Natural killer cell (primary cell): ENCODE measurements around the gene SLC16A2. TPM values are rescaled to one million over a fixed set of nuclear protein-coding genes. Genes with fewer than 3 reads are reported as not detected.

ENCODE experiments used
- ATAC-seq, 3 donors: fragments of 150-1000 bp in 2 of 3; fragments of 200-7000 bp in 1 of 3; cut with Tn5 transposase; 1 replicate in 1 of 3; 2 replicates in 2 of 3; pipeline ENCODE4 v1.10.0; 2021; ENCODE audit warnings: mild to moderate bottlenecking in 2 of 3, moderate library complexity in 2 of 3
- DNase-seq, 2 donors: peaks; one replicate each; pipeline versions ENCODE4 v3.0.0 to v3.0.0-alpha.2; 2013 to 2021; ENCODE audit warnings: mixed read lengths in 1 of 2
- H3K27ac ChIP-seq: one replicate; pipeline ENCODE4 v1.5.1; 2013; ENCODE audit warnings: mild to moderate bottlenecking, low read length
- H3K27me3 ChIP-seq: one replicate; pipeline ENCODE4 v1.6.1; 2013; ENCODE audit warnings: low read length; ENCODE audit not compliant: control insufficient read depth, insufficient read depth
- H3K36me3 ChIP-seq: one replicate; pipeline ENCODE4 v1.6.1; 2013; ENCODE audit warnings: low read length; ENCODE audit not compliant: control insufficient read depth, insufficient read depth
- H3K4me1 ChIP-seq: one replicate; pipeline ENCODE4 v1.6.1; 2013; ENCODE audit warnings: low read length; ENCODE audit not compliant: control insufficient read depth, insufficient read depth
- H3K4me3 ChIP-seq: one replicate; pipeline ENCODE4 v1.5.1; 2013; ENCODE audit warnings: low read length
- H3K9me3 ChIP-seq: one replicate; pipeline ENCODE4 v1.6.1; 2013; ENCODE audit warnings: low read length; ENCODE audit not compliant: control insufficient read depth, insufficient read depth
- H3K27ac Mint-ChIP-seq, 2 donors: one replicate each; pipeline ENCODE4 v1.8.0; 2022; ENCODE audit warnings: mild to moderate bottlenecking in 2 of 2, mixed read lengths in 2 of 2, moderate library complexity in 1 of 2
- H3K27me3 Mint-ChIP-seq, 2 donors: one replicate each; pipeline ENCODE4 v1.8.0; 2022; ENCODE audit warnings: low read depth in 2 of 2, mixed read lengths in 2 of 2
- H3K36me3 Mint-ChIP-seq: one replicate; pipeline ENCODE4 v1.8.0; 2022; ENCODE audit warnings: mixed read lengths
- H3K4me1 Mint-ChIP-seq, 2 donors: one replicate each; pipeline ENCODE4 v1.8.0; 2022; ENCODE audit warnings: mixed read lengths in 2 of 2
- H3K4me3 Mint-ChIP-seq: one replicate; pipeline ENCODE4 v1.8.0; 2022; ENCODE audit warnings: mild to moderate bottlenecking, moderate library complexity, mixed read lengths
- H3K9me3 Mint-ChIP-seq, 2 donors: one replicate each; pipeline ENCODE4 v1.8.0; 2022; ENCODE audit warnings: mixed read lengths in 2 of 2
- WGBS: methylation state at CpG from one replicate; pipeline ENCODE4 v1.1.7; 2013; ENCODE audit warnings: missing lambda C conversion rate; ENCODE audit not compliant: insufficient coverage; 5-methylcytosine and 5-hydroxymethylcytosine counted together
- intact Hi-C: fragments of 100-400 bp; cut with micrococcal nuclease; formaldehyde crosslinking; loops from one replicate; pipeline ENCODE4 v1.14.2; 2022
- total RNA-seq, 4 donors: library from RNA; stranded (reverse); fragments of 120-200 nt in 1 of 4; gene quantifications; one replicate each; pipeline versions ENCODE4 v1.2.3 to v1.2.4, GENCODE V29; 2013 to 2022
- TF ChIP-seq, protein P1 (sequence below): fragments of 200-600 bp; IDR thresholded peaks from one replicate; pipeline ENCODE4 v1.8.0; 2022; ENCODE audit warnings: antibody characterized with exemption

The SLC16A2 gene
- total RNA-seq, 3 donors from 2014 or later (not counting 1 experiment from before 2014, with no cell fraction given), result not detected

GRCh38 chrX:74520291-74520690 is 99.0 kb downstream of the SLC16A2 start:
- no peaks in the 10 kb centered on the region for H3K9me3 Mint-ChIP-seq
- no peak overlapping the region for H3K4me3 Mint-ChIP-seq
- H3K4me1 Mint-ChIP-seq, result no peaks in the 10 kb centered on the region
- Histone ChIP-seq H3K4me3 (no peak overlapping the region), H3K4me1 (no peaks in the 10 kb centered on the region), H3K36me3 (no peaks in the 10 kb centered on the region), H3K27ac (no peak overlapping the region), H3K27me3 (no peaks in the 10 kb centered on the region), H3K9me3 (no peaks in the 10 kb centered on the region)
- no peaks in the 10 kb centered on the region for H3K36me3 Mint-ChIP-seq
- WGBS, result 92% methylated on average over 3 of the region's 3 CpGs
- ATAC-seq (no peak), DNase-seq (no peak)
- H3K27me3 Mint-ChIP-seq, result peaks cover 0 to 13% of the 10 kb centered on the region in 2 donors
- intact Hi-C loops, result no loop called here
- H3K27ac Mint-ChIP-seq, result no peak overlapping the region
- TF ChIP-seq, protein P1, sequence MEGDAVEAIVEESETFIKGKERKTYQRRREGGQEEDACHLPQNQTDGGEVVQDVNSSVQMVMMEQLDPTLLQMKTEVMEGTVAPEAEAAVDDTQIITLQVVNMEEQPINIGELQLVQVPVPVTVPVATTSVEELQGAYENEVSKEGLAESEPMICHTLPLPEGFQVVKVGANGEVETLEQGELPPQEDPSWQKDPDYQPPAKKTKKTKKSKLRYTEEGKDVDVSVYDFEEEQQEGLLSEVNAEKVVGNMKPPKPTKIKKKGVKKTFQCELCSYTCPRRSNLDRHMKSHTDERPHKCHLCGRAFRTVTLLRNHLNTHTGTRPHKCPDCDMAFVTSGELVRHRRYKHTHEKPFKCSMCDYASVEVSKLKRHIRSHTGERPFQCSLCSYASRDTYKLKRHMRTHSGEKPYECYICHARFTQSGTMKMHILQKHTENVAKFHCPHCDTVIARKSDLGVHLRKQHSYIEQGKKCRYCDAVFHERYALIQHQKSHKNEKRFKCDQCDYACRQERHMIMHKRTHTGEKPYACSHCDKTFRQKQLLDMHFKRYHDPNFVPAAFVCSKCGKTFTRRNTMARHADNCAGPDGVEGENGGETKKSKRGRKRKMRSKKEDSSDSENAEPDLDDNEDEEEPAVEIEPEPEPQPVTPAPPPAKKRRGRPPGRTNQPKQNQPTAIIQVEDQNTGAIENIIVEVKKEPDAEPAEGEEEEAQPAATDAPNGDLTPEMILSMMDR, result no peak

- WGBS, result 95% methylated on average over 4 of the region's 8 CpGs
- peaks cover 0 to 7% of the 10 kb centered on the region in 2 donors for H3K27me3 Mint-ChIP-seq
- H3K4me1 Mint-ChIP-seq, result no peaks in the 10 kb centered on the region
- Histone ChIP-seq H3K36me3 (no peaks in the 10 kb centered on the region), H3K27ac (no peak overlapping the region), H3K27me3 (no peaks in the 10 kb centered on the region), H3K4me1 (no peaks in the 10 kb centered on the region), H3K4me3 (no peak overlapping the region), H3K9me3 (no peaks in the 10 kb centered on the region)
- H3K9me3 Mint-ChIP-seq, result no peaks in the 10 kb centered on the region
- DNase-seq (no peak), ATAC-seq (no peak)
- intact Hi-C loops, result no loop called here
- H3K27ac Mint-ChIP-seq, result no peak overlapping the region
- TF ChIP-seq, protein P1, result no peak
- H3K36me3 Mint-ChIP-seq, result no peaks in the 10 kb centered on the region
- no peak overlapping the region for H3K4me3 Mint-ChIP-seq
Observed at GRCh38 chrX:74520896-74521295, 99.6 kb downstream of the SLC16A2 start.

DNA sequence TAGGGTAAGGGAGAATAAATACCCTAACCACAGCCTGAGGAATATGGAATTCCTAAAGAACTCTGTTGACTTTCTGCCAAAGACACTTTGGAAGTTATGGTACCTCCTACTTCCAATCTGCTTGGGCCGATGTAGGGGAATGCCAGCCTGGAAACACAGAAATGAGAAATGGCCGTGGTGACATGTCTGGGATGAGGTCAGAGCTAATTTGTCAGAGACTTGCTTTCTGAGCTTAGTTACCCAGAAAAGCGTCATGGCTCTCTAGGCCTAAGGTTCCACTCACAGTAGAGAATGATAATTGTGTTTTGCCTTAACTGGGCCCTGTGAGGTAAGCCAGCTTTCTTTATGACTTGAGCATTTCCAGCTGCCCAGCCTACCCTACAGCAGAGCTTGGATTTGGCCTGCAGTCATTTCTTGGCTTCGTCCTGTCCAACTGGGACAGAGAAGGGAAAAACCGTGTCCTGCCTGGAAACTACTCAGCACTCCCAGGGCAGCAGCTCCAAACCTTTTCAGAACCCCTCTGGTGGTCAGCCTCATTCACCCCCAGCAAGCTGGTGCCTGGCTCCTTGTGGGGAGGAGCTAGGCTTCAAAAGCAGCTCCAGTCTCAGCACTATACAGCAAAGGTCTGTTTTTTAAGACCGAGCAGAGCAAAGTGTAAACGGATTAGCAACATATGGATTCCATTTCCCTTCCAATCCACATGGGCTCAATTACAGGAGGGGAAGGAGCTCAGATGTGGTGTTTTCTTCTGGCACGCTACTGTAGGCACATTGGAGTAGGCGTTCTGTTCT is 100.9 kb downstream of the SLC16A2 start:
- Mint-ChIP-seq H3K9me3 (no peaks in the 10 kb centered on the region), H3K4me3 (no peak overlapping the region), H3K4me1 (no peaks in the 10 kb centered on the region), H3K27ac (no peak overlapping the region), H3K27me3 (peaks cover 0 to 7% of the 10 kb centered on the region in 2 donors), H3K36me3 (no peaks in the 10 kb centered on the region)
- WGBS, result 90% methylated on average over 6 of the region's 9 CpGs
- Histone ChIP-seq H3K27ac (no peak overlapping the region), H3K27me3 (no peaks in the 10 kb centered on the region), H3K4me1 (no peaks in the 10 kb centered on the region), H3K9me3 (no peaks in the 10 kb centered on the region), H3K36me3 (no peaks in the 10 kb centered on the region), H3K4me3 (no peak overlapping the region)
- DNase-seq (no peak), ATAC-seq (no peak)
- intact Hi-C loops, result no loop called here
- TF ChIP-seq, protein P1, result no peak

DNA sequence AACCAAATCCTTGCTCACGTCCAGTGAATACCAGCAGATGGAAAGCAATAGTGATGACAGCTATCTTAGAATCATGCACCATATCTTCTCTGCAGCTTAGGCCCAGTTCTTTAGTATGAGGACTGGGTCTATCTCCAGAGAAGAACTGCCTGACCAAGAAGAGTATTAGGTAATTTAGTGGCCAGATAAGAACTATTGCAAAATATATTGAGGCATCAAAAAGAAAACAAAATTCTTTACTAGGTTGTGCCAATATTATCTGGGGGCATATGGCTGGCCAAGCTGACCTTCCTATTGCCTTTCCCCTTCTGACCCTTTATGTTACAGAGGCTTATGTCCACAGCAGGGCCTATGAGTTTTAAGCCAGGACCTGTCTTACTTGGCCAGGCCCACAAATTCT is 101.9 kb downstream of the SLC16A2 start:
- H3K4me3 ChIP-seq, result no peak overlapping the region
- Mint-ChIP-seq H3K4me3 (no peak overlapping the region), H3K27me3 (peaks cover 0 to 7% of the 10 kb centered on the region in 2 donors), H3K4me1 (no peaks in the 10 kb centered on the region), H3K9me3 (no peaks in the 10 kb centered on the region), H3K27ac (no peak overlapping the region), H3K36me3 (no peaks in the 10 kb centered on the region)
- no peak for DNase-seq
- H3K36me3 ChIP-seq, result no peaks in the 10 kb centered on the region
- no peaks in the 10 kb centered on the region for H3K4me1 ChIP-seq
- WGBS, result no CpG with 5 or more reads among the region's 1 CpG
- ATAC-seq, result no peak
- H3K9me3 ChIP-seq, result no peaks in the 10 kb centered on the region
- H3K27me3 ChIP-seq, result no peaks in the 10 kb centered on the region
- TF ChIP-seq, protein P1, result no peak
- intact Hi-C loops, result no loop called here
- no peak overlapping the region for H3K27ac ChIP-seq
